Measurements from ENCODE around the gene MICAL2.

The MICAL2 gene

DNA sequence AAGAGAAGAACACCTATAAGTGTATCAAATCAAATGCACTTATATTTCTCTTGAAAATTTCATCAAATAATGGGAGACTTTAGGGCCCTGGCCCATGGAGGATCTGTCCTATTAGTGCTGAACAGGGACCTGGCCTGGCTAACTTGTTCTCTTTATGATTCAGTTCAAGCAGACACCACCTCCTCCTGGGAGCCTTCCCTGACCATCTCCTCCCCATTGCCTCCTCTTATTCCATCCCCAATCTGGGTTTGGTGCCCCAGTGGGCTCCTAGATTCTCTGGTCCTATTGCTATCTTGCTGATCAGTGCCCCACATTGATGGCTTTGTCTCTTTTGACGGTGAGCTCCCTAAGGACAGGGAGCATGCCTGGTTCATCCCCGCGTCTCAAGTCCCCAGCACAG lies 60.1 kb downstream of the MICAL2 start:
- DNase-seq (ENCODE audit: low spot score in 2 of 2) = no peak
- Histone ChIP-seq H3K4me1 (no peaks in the 10 kb centered on the region), H3K4me3 (no peak overlapping the region), H3K36me3 (replicated peaks) (no peaks in the 10 kb centered on the region), H3K27me3 (ENCODE audit: low read depth) (no peaks in the 10 kb centered on the region), H3K9me3 (no peaks in the 10 kb centered on the region)
- in situ Hi-C loops (cut with MboI; ENCODE audit: low sequenced_read_pairs) = no loop called here

DNA sequence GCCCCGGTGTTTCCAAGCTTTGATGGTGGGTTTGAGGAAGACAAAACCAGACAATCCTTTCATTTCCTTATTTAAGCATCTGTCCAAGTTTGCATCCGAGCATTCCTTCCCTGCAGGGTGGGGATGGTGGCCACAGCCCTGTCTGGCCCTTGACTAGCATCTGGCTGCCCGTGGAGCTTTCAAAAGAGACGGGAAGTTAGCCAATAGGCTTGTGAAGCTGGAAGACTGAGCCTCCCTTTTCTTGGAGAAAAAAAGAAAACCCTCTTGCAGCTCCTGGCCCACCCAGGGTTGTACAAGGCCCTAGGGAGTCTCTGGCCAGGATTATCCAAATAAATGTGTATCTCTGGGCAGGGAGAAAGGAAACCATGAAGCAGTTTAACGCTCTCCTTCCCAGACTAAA lies 60.6 kb downstream of the MICAL2 start:
- in situ Hi-C loops (cut with MboI; ENCODE audit: low sequenced_read_pairs) = no loop called here
- Histone ChIP-seq H3K4me3 (no peak overlapping the region), H3K27me3 (ENCODE audit: low read depth) (no peaks in the 10 kb centered on the region), H3K4me1 (no peaks in the 10 kb centered on the region), H3K9me3 (no peaks in the 10 kb centered on the region), H3K36me3 (replicated peaks) (no peaks in the 10 kb centered on the region)
- peak; percentile 24 to 36 for DNase-seq (ENCODE audit: low spot score in 2 of 2)

DNA sequence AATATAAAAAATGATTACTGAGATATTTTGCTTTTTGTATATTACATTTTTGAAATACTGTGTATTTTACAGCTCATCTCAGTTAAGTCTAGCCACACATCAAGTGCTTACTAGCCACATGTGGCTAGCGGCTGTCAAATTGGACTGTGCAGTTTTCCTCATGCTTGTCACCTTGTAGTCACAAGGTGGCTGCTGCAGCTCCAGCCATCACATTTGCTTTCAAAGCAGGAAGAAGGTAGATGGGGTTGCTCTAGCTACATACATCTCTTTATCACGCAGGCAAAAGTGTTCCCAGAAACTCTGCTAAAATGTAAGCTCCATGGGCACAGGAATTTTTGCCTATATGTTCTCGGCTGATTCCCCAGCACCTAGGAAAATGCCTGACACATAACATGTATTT lies 61.5 kb downstream of the MICAL2 start:
- Histone ChIP-seq H3K9me3 (no peaks in the 10 kb centered on the region), H3K27me3 (ENCODE audit: low read depth) (no peaks in the 10 kb centered on the region), H3K36me3 (replicated peaks) (no peaks in the 10 kb centered on the region), H3K4me1 (no peaks in the 10 kb centered on the region), H3K4me3 (no peak overlapping the region)
- no peak for DNase-seq (ENCODE audit: low spot score in 2 of 2)
- in situ Hi-C loops (cut with MboI; ENCODE audit: low sequenced_read_pairs) = no loop called here

DNA sequence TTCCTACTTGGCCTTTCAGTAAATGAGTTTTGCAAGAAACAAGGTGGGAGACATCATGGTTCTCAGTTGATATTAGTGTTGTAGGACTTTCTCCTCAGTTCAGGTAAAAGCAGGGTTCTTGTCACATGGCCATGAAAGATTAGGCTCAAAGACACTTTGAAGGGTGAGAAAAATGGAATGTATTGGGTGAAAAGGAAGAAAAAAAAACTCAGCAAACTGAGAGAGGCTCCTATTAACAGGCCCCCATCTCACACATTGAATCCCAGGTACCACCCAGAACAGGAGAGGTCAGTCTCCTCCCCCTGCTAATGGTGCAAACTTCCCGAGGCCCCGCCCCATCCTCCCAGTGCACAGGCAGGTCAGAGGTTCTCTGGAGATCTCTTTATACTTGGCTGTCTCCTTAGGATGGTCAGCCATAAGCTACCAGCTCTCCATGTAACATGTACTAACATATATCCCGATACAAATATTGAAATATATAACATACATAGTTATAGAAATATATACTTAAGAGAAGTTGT lies 62.2 kb downstream of the MICAL2 start:
- Histone ChIP-seq H3K27me3 (ENCODE audit: low read depth) (no peaks in the 10 kb centered on the region), H3K4me1 (no peaks in the 10 kb centered on the region), H3K9me3 (no peaks in the 10 kb centered on the region), H3K36me3 (replicated peaks) (no peaks in the 10 kb centered on the region), H3K4me3 (no peak overlapping the region)
- in situ Hi-C loops (cut with MboI; ENCODE audit: low sequenced_read_pairs) = no loop called here
- no peak for DNase-seq (ENCODE audit: low spot score in 2 of 2)

DNA sequence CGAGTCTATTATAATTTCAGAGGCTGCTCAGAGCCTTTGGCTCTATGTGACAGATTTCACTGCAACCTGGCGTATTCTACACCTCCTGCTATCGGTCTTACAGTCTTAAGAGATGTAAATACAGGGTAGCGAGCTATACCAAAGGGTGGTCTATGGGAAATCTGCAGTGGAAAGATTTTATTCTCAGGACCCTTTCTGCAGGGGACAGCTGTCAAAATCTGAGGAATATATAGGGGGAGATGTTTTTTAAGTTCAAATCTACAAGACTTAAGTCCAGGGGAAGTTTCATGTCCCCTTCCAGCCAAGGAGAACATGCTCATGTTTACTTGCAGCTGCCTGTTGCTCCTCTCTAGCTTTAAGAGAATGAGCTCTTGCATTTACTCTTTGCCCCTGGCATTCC lies 62.7 kb downstream of the MICAL2 start:
- Histone ChIP-seq H3K27me3 (ENCODE audit: low read depth) (no peaks in the 10 kb centered on the region), H3K36me3 (replicated peaks) (no peaks in the 10 kb centered on the region), H3K4me3 (no peak overlapping the region), H3K4me1 (no peaks in the 10 kb centered on the region), H3K9me3 (no peaks in the 10 kb centered on the region)
- no peak for DNase-seq (ENCODE audit: low spot score in 2 of 2)
- in situ Hi-C loops (cut with MboI; ENCODE audit: low sequenced_read_pairs) = no loop called here

DNA sequence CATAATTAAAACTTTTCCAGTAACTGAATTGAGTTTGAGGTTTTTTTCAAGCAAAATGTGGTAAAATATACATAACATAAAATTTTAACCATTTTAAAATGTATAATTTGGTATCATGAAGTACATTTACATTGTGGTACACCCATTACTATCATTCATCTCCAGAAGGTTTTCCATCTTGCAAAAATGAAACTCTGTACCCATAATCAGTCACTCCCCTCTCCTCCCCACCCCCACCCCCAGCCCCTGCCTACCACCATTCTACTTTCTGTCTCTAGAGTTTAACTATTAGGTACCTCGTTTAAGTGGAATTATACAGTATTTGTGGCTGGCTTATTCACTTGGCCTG lies 63.7 kb downstream of the MICAL2 start:
- in situ Hi-C loops (cut with MboI; ENCODE audit: low sequenced_read_pairs) = no loop called here

DNA sequence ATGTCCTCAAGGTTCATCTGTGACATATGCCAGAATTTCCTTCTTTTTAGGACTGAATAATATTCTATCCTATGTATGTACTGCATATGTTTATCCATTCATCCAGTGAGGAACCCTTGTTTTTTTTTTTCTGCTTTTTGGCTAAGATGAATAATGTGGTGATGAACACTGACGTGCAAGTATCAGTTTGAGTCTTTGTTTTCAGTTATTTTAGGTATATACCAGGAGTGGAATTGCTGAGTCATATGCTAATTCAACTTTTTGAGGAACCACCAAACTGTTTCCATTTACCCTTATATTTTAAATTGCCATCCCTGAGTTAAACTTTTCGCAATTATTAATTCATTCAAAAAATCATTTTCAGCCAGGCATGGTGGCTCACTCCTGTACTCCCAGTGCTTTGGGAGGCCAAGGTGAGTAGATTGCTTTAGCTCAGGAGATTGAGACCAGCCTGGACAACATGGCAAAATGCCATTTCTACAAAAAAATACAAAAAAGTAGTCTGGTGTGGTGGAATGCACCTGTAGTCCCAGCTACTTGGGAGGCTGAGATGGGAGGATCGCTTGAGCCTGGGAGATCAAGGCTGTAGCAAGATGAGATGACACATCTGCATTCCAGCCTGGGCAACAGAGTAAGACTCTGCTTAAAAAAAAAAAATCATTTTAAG lies 64.2 kb downstream of the MICAL2 start:
- H3K4me3 ChIP-seq = no peak overlapping the region
- no peak for DNase-seq (ENCODE audit: low spot score in 2 of 2)
- H3K36me3 ChIP-seq (replicated peaks) = no peaks in the 10 kb centered on the region
- no peaks in the 10 kb centered on the region for H3K27me3 ChIP-seq (ENCODE audit: low read depth)
- no peaks in the 10 kb centered on the region for H3K4me1 ChIP-seq
- in situ Hi-C loops (cut with MboI; ENCODE audit: low sequenced_read_pairs) = no loop called here
- no peaks in the 10 kb centered on the region for H3K9me3 ChIP-seq

More for the DNA sequence above, 63.7 kb downstream of the MICAL2 start:
- H3K27me3 ChIP-seq (ENCODE audit: low read depth) = no peaks in the 10 kb centered on the region
- H3K9me3 ChIP-seq = no peaks in the 10 kb centered on the region
- no peak for DNase-seq (ENCODE audit: low spot score in 2 of 2)
- no peak overlapping the region for H3K4me3 ChIP-seq
- no peaks in the 10 kb centered on the region for H3K4me1 ChIP-seq
- H3K36me3 ChIP-seq (replicated peaks) = no peaks in the 10 kb centered on the region

DNA sequence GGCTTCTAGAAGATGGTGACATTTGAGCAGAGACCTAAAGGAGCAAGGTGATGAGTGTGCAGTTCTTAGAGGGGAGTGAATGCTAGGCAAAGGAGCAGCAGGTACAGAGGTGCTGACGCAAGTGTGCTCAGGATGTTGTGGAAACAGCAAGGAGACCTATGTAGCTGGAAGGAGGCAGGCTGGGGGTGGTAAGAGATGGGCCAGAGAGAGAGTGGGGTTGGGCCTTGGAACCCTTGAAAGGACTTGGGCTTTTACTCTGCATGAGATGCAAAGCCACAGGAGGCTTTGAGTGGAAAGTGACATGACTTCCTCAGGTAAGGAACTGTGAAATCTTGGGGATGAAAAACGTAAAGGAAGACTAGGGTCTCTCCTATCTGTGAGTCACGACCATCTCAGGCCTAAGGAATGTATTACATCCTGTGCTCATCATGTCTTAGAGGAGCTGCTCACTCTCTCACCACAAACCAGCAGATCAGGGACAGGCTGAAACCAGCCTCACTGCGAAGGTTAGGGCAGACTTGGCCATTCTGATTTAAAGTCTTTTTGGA lies 65.4 kb downstream of the MICAL2 start:
- no peaks in the 10 kb centered on the region for H3K4me1 ChIP-seq
- no peaks in the 10 kb centered on the region for H3K36me3 ChIP-seq (replicated peaks)
- no peaks in the 10 kb centered on the region for H3K27me3 ChIP-seq (ENCODE audit: low read depth)
- DNase-seq (ENCODE audit: low spot score in 2 of 2) = no peak
- H3K9me3 ChIP-seq = no peaks in the 10 kb centered on the region
- in situ Hi-C loops (cut with MboI; ENCODE audit: low sequenced_read_pairs) = no loop called here
- H3K4me3 ChIP-seq = no peak overlapping the region

DNA sequence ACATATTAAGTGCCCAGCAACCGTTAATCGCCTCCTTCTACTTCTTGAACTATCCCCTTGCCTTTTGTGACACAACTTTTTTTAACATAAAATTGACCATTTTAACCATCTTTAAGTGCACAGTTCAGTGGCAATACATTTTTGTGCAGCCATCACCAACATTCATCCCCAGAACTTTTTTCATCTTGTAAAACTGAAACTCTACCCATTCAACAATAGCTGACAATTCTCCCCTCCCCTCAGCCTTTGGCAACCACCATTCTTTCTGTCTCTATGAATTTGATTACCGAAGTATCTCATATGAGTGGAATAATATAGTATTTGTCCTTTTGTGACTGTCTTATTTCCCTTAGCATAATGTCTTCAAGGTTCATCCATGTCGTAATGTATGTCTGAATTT lies 66.0 kb downstream of the MICAL2 start:
- Histone ChIP-seq H3K9me3 (no peaks in the 10 kb centered on the region), H3K4me3 (no peak overlapping the region), H3K36me3 (replicated peaks) (no peaks in the 10 kb centered on the region), H3K27me3 (ENCODE audit: low read depth) (no peaks in the 10 kb centered on the region), H3K4me1 (no peaks in the 10 kb centered on the region)
- in situ Hi-C loops (cut with MboI; ENCODE audit: low sequenced_read_pairs) = no loop called here
- DNase-seq (ENCODE audit: low spot score in 2 of 2) = no peak

DNA sequence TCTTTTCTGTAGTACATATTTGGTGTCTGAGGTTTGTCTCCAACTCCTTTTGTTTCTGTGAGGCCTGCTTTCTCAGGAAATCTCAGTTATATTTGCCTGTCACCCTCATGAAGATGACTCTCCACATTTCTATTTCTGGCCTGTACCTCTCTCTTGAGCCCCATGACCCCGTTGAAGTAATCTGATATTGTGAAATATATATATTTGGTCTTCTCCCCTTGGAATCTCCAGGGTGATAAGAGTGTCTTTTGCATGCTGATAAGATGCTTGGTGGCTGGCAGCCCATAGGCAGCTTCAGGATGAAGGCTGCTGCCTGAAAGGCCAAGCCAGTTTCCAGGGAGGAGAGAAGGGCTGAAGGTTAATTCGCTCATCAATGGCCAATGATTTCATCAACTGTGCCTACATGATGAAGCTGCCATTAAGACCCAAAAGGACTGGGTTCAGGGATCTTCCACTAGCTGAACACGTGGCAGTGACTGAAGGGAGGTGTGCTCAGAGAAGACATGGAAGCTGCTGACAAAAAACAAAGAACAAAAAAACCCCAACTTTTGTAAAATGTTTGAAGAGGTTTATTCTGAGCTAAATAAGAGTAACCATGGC lies 67.4 kb downstream of the MICAL2 start:
- no peaks in the 10 kb centered on the region for H3K36me3 ChIP-seq (replicated peaks)
- DNase-seq (ENCODE audit: low spot score in 2 of 2) = no peak

DNA sequence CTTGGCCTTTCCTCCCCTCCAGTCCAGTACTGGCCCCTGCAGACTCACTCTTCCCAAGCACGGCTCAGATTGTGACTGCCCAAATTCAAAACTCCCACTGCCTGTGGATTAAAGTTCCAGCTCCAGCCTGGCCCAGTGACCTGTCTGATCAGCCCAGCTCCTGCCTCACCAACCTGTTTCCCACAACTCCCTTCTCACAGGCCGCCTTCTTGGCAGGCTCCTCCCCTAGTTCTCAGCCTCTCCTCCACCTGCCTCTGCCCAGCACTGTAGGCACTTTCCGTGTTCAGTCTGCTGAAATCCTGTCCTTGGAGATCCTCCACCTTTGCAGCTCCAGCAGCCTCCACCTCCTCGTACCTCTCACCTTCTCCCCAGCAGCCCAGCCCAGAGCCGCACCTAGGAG lies 68.6 kb downstream of the MICAL2 start:
- no peaks in the 10 kb centered on the region for H3K9me3 ChIP-seq
- H3K4me3 ChIP-seq = no peak overlapping the region
- DNase-seq (ENCODE audit: low spot score in 2 of 2) = no peak
- H3K4me1 ChIP-seq = peaks cover 3% of the 10 kb centered on the region
- in situ Hi-C loops (cut with MboI; ENCODE audit: low sequenced_read_pairs) = no loop called here
- H3K36me3 ChIP-seq (replicated peaks) = no peaks in the 10 kb centered on the region
- H3K27me3 ChIP-seq (ENCODE audit: low read depth) = no peaks in the 10 kb centered on the region

More for the DNA sequence above, 67.4 kb downstream of the MICAL2 start:
- Histone ChIP-seq H3K4me1 (no peaks in the 10 kb centered on the region; the same call in 1 of the 2 replicates), H3K9me3 (no peaks in the 10 kb centered on the region), H3K27me3 (ENCODE audit: low read depth) (no peaks in the 10 kb centered on the region), H3K4me3 (no peak overlapping the region)
- in situ Hi-C loops (cut with MboI; ENCODE audit: low sequenced_read_pairs) = no loop called here

DNA sequence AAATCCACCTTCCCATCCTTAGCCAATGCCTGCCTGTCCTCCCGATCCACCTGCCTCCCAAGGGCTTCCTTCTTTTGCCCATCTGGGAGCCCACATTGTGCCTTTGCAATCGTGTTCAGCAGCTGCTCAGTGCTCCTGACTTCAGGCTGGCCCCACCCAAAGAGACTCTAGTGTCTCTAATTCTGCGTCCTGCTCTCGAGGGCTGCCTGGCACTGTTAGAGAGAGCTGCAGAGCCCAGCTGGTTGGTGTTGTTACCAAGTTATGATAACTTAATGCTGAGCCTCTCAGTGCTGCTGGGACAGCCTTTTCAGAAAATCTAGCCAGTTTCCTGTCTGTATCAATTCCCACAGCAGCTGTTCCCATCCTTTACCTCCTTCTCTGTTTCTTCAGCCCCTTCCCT lies 69.1 kb downstream of the MICAL2 start:
- Histone ChIP-seq H3K4me3 (no peak overlapping the region), H3K36me3 (replicated peaks) (no peaks in the 10 kb centered on the region), H3K4me1 (peaks cover 3% of the 10 kb centered on the region), H3K9me3 (no peaks in the 10 kb centered on the region), H3K27me3 (ENCODE audit: low read depth) (no peaks in the 10 kb centered on the region)
- in situ Hi-C loops (cut with MboI; ENCODE audit: low sequenced_read_pairs) = no loop called here
- DNase-seq (ENCODE audit: low spot score in 2 of 2) = no peak

DNA sequence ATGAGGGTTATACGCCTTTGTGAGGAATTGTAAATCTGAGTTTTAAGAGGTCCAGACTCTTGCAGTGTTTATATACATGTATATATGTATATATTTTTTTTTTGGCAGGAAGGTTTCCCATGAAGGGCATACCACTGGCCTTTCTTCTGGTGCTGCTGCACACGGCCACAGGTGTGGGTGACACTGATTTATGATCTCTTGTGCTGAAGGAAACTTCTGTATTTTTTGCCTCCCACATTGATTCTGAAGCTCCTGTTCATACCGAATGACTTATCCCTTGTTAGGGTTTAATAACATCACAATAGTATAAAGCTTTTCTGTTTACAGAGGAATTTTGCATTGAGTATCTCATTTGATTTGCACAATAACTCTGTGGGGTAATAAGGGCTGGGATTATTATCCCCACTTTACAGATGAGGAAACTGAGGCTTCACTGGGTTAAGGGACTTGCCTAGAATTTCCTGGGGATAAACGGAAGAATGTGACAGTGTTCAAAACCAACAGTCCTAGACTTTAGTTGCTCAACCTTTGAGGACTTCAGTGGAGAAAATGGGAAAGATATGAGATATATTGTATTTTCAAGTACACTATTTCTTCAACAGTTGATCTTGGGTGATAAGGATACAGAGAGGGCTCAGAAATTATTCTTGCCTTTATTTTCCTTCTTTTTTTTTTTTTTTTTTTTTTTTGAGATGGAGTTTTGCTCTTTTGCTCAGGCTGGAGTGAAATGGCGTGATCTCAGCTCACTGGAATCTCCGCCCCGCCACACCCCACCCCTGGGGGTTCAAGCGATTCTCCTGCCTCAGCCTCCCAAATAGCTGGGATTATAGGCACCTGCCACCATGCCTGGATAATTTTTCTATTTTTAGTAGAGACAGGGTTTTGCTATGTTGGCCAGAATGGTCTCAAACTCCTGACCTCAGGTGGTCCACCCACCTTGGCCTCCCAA lies 70.1 kb downstream of the MICAL2 start:
- Histone ChIP-seq H3K36me3 (replicated peaks) (no peaks in the 10 kb centered on the region), H3K27me3 (ENCODE audit: low read depth) (no peaks in the 10 kb centered on the region), H3K4me1 (peaks cover 3% of the 10 kb centered on the region), H3K4me3 (no peak overlapping the region), H3K9me3 (no peaks in the 10 kb centered on the region)
- in situ Hi-C loops (cut with MboI; ENCODE audit: low sequenced_read_pairs) = no loop called here
- no peak for DNase-seq (ENCODE audit: low spot score in 2 of 2)

DNA sequence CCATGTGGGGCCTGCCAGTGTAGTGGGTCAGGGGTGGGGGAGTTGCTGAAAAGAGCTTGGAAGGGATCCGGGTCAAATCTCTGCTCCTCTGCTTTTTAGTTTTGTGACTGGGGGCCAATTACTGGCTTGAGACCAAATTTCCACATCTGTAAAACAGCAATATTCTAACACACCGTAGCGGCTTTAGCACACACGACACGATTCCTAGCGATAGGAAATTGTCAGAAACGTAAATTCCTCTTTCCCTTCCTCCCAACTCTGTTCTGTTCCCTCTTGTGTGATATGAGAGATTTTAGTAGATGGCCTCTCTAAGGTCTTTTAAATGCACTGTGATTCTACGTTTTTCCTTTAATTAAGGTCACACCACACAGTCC lies 71.9 kb downstream of the MICAL2 start:
- peaks cover 3% of the 10 kb centered on the region for H3K4me1 ChIP-seq
- in situ Hi-C loops (cut with MboI; ENCODE audit: low sequenced_read_pairs) = no loop called here

More for the DNA sequence above, 71.9 kb downstream of the MICAL2 start:
- Histone ChIP-seq H3K4me3 (no peak overlapping the region), H3K9me3 (no peaks in the 10 kb centered on the region), H3K27me3 (ENCODE audit: low read depth) (no peaks in the 10 kb centered on the region), H3K36me3 (replicated peaks) (no peaks in the 10 kb centered on the region)
- DNase-seq (ENCODE audit: low spot score in 2 of 2) = no peak
